Astrocyte (in vitro differentiated cells and primary cell): ENCODE measurements around the gene RFESD. TPM values are rescaled to one million over a fixed set of nuclear protein-coding genes. Genes with fewer than 3 reads are reported as not detected.

Experiments
- DNase-seq: peaks from one replicate; pipeline ENCODE4 v3.0.0-alpha.2; 2010; ENCODE audit warnings: low read depth
- FAIRE-seq: peaks from 2 replicates; lab custom pipeline; 2011; peaks lifted over from hg19 to GRCh38; lab: Jason Lieb, UNC
- H2AFZ ChIP-seq: 2 replicates; pipeline ENCODE4 v1.6.0; 2012; ENCODE audit warnings: low read depth, low read length, inconsistent platforms
- H3K27ac ChIP-seq: 2 replicates; pipeline ENCODE4 v1.5.1; 2011; ENCODE audit warnings: low read depth, low read length, inconsistent platforms
- H3K27me3 ChIP-seq: 2 replicates; pipeline ENCODE4 v1.6.0; 2011; ENCODE audit warnings: low read length, inconsistent platforms; ENCODE audit not compliant: insufficient read depth
- H3K36me3 ChIP-seq: 2 replicates; pipeline ENCODE4 v1.5.1; 2011; ENCODE audit warnings: low read length, inconsistent platforms; ENCODE audit not compliant: insufficient read depth
- H3K4me1 ChIP-seq: 2 replicates; pipeline ENCODE4 v1.5.1; 2011; ENCODE audit warnings: low read length, inconsistent platforms; ENCODE audit not compliant: insufficient read depth
- H3K4me2 ChIP-seq: 2 replicates; pipeline ENCODE4 v1.6.0; 2012; ENCODE audit warnings: low read length, inconsistent platforms
- H3K4me3 ChIP-seq: 2 replicates; pipeline ENCODE4 v1.5.1; 2011; ENCODE audit warnings: low read depth, mild to moderate bottlenecking, low read length, inconsistent platforms; ENCODE audit not compliant: insufficient read depth
- H3K79me2 ChIP-seq: 2 replicates; pipeline ENCODE4 v1.6.0; 2012; ENCODE audit warnings: mild to moderate bottlenecking, low read length, inconsistent platforms; ENCODE audit not compliant: insufficient read depth
- H3K9ac ChIP-seq: 2 replicates; pipeline ENCODE4 v1.6.0; 2012; ENCODE audit warnings: mild to moderate bottlenecking, low read length, inconsistent platforms
- H3K9me3 ChIP-seq: 2 replicates; pipeline ENCODE4 v1.5.1; 2012; ENCODE audit warnings: low read depth, mild to moderate bottlenecking, low read length, inconsistent platforms; ENCODE audit not compliant: insufficient read depth
- H4K20me1 ChIP-seq: 2 replicates; pipeline ENCODE4 v1.6.0; 2012; ENCODE audit warnings: low read length, inconsistent platforms; ENCODE audit not compliant: insufficient read depth
- H3K27ac Mint-ChIP-seq: one replicate; pipeline ENCODE4 v1.8.0; 2021; ENCODE audit warnings: mild to moderate bottlenecking, mixed read lengths; ENCODE audit not compliant: unreplicated experiment
- H3K27me3 Mint-ChIP-seq: one replicate; pipeline ENCODE4 v1.8.0; 2021; ENCODE audit warnings: low read depth, mixed read lengths; ENCODE audit not compliant: unreplicated experiment
- H3K36me3 Mint-ChIP-seq: one replicate; pipeline ENCODE4 v1.8.0; 2021; ENCODE audit warnings: low read depth, mixed read lengths; ENCODE audit not compliant: unreplicated experiment
- H3K4me1 Mint-ChIP-seq: one replicate; pipeline ENCODE4 v1.8.0; 2021; ENCODE audit warnings: low read depth, mixed read lengths; ENCODE audit not compliant: unreplicated experiment
- H3K4me3 Mint-ChIP-seq: one replicate; pipeline ENCODE4 v1.8.0; 2021; ENCODE audit warnings: mild to moderate bottlenecking, moderate library complexity, mixed read lengths; ENCODE audit not compliant: unreplicated experiment
- H3K9me3 Mint-ChIP-seq: one replicate; pipeline ENCODE4 v1.8.0; 2021; ENCODE audit warnings: mild to moderate bottlenecking, mixed read lengths; ENCODE audit not compliant: unreplicated experiment
- CTCF ChIP-seq: IDR thresholded peaks from 2 replicates; pipeline ENCODE4 v1.5.1; 2011; ENCODE audit warnings: low read depth, mild to moderate bottlenecking, inconsistent platforms, low read length, moderate library complexity; ENCODE audit not compliant: insufficient read depth
- EZH2 ChIP-seq: IDR thresholded peaks from 2 replicates; pipeline ENCODE4 v1.6.1; 2012; ENCODE audit warnings: mild to moderate bottlenecking, low read length, inconsistent platforms; ENCODE audit not compliant: insufficient read depth
- total RNA-seq: library from RNA; stranded (reverse); gene quantifications from 2 replicates; pipeline ENCODE4 v1.2.1, GENCODE V29; 2021

RFESD gene
- total RNA-seq, 1 donor from 2014 or later: 2.2 TPM

- DNase-seq (no peak), FAIRE-seq (no peak)
- H3K27ac Mint-ChIP-seq: no peak overlapping the region
Observed at GRCh38 chr5:95684361-95684760, 37.8 kb downstream of the RFESD start.

DNA sequence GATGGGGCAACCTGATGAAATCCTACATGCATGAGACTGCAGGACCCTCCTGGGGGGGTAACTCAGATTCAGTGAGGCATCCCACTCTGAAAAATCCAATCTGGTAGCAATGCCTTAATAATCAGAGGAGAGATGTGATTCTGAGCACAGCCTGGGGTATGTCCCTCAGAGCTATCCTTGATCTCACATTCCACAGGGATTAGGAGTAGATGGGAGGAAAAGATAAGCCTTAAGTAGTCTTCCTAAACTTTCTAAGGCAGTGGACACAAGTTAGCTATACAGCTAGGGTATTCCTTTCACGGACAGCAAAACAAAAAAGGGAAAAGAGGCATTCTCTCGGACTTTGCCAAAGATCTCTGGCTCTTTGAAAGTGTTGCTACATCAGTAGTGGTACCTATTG is 40.1 kb downstream of the RFESD start:
- H3K4me3 Mint-ChIP-seq: no peak overlapping the region
- H3K27ac Mint-ChIP-seq: no peak overlapping the region
- no peak overlapping the region for H3K4me2 ChIP-seq
- no peaks in the 10 kb centered on the region for H3K36me3 ChIP-seq
- no peaks in the 10 kb centered on the region for H3K27me3 Mint-ChIP-seq
- no peak overlapping the region for H3K4me3 ChIP-seq
- H4K20me1 ChIP-seq: no peaks in the 10 kb centered on the region
- no peak overlapping the region for H2AFZ ChIP-seq
- no peak for TF ChIP-seq CTCF
- no peaks in the 10 kb centered on the region for H3K9me3 Mint-ChIP-seq
- H3K36me3 Mint-ChIP-seq: no peaks in the 10 kb centered on the region
- H3K9me3 ChIP-seq: no peaks in the 10 kb centered on the region
- DNase-seq (peak; percentile 22), FAIRE-seq (no peak)
- no peaks in the 10 kb centered on the region for H3K27me3 ChIP-seq
- H3K79me2 ChIP-seq: no peaks in the 10 kb centered on the region
- H3K9ac ChIP-seq: no peak overlapping the region
- H3K4me1 Mint-ChIP-seq: peaks cover 2% of the 10 kb centered on the region
- H3K4me1 ChIP-seq: no peaks in the 10 kb centered on the region
- H3K27ac ChIP-seq: no peak overlapping the region

More at GRCh38 chr5:95684361-95684760, 37.8 kb downstream of the RFESD start:
- H3K9ac ChIP-seq: no peak overlapping the region
- H4K20me1 ChIP-seq: no peaks in the 10 kb centered on the region
- no peaks in the 10 kb centered on the region for H3K4me1 ChIP-seq
- Mint-ChIP-seq H3K4me3 (no peak overlapping the region), H3K36me3 (peaks cover 1% of the 10 kb centered on the region), H3K27me3 (no peaks in the 10 kb centered on the region), H3K9me3 (no peaks in the 10 kb centered on the region), H3K4me1 (peaks cover 2% of the 10 kb centered on the region)
- H3K36me3 ChIP-seq: no peaks in the 10 kb centered on the region
- no peak overlapping the region for H3K27ac ChIP-seq
- H3K79me2 ChIP-seq: no peaks in the 10 kb centered on the region
- H3K27me3 ChIP-seq: no peaks in the 10 kb centered on the region
- no peak overlapping the region for H3K4me2 ChIP-seq
- no peak overlapping the region for H2AFZ ChIP-seq
- no peak overlapping the region for H3K4me3 ChIP-seq
- H3K9me3 ChIP-seq: no peaks in the 10 kb centered on the region
- TF ChIP-seq EZH2: no peak
- TF ChIP-seq CTCF: no peak

- no peak overlapping the region for H3K4me3 ChIP-seq
- no peaks in the 10 kb centered on the region for H3K4me1 ChIP-seq
- Mint-ChIP-seq H3K4me3 (no peak overlapping the region), H3K36me3 (no peaks in the 10 kb centered on the region), H3K9me3 (no peaks in the 10 kb centered on the region), H3K27ac (no peak overlapping the region), H3K4me1 (peaks cover 2% of the 10 kb centered on the region), H3K27me3 (no peaks in the 10 kb centered on the region)
- H3K36me3 ChIP-seq: no peaks in the 10 kb centered on the region
- FAIRE-seq (no peak), DNase-seq (no peak)
- H2AFZ ChIP-seq: no peak overlapping the region
- no peaks in the 10 kb centered on the region for H4K20me1 ChIP-seq
- no peaks in the 10 kb centered on the region for H3K79me2 ChIP-seq
- no peak overlapping the region for H3K9ac ChIP-seq
- no peak overlapping the region for H3K27ac ChIP-seq
- no peaks in the 10 kb centered on the region for H3K9me3 ChIP-seq
- TF ChIP-seq CTCF (no peak), EZH2 (no peak)
- H3K27me3 ChIP-seq: no peaks in the 10 kb centered on the region
- no peak overlapping the region for H3K4me2 ChIP-seq
Observed at GRCh38 chr5:95689680-95690079, 43.1 kb downstream of the RFESD start.
